ENCODE measurements around the gene FAM229A. TPM values are rescaled to one million over a fixed set of nuclear protein-coding genes. Genes with fewer than 3 reads are reported as not detected.

The FAM229A gene
- total and polyA plus RNA-seq, 2 of the 8 experiments (the other 6 are each of a cell fraction or from before 2014, with no cell fraction given): 4.1 to 4.2 TPM

DNA sequence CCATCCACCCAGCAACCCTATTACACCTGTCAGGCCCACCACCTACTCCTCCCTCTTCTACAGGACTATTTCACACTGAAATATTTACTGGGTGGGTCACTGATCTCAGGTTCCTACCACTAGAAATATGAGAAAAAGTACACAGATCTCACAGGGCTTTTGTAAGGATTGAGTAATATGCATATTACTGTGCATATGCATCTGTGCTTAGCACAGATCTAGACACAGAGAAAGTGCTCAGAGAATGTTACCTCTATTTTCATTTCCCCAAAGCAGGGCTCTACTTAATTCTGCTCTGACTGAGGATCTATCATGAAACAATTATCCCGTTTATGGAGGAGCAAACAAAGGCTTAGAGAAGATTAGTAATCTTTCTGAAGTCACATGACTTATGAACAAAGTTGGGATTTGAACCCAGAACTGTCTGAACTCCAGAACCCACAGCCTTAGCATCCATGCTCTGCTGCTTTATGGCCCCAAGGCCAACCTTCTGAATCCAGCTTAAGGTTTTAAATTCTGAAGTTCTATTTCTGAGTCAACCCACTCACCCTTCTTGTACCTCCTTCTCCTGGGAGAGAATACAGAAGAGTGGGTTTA, 11.8 kb upstream of the FAM229A start:
- Histone ChIP-seq H3K14ac (ENCODE audit: insufficient read length) (no peak overlapping the region), H3K23me2 (ENCODE audit: low read depth, low read length) (no peaks in the 10 kb centered on the region), H3K23ac (ENCODE audit: insufficient read length) (no peak overlapping the region), H4K8ac (ENCODE audit: extremely low read depth, insufficient read depth, low read length) (no peak overlapping the region), H3K9ac (replicated peaks in 1 of 4; ENCODE audit: extremely low read depth in 1 of 4, low read depth in 3 of 4, low read length in 3 of 4) (no peak overlapping the region), H3K18ac (ENCODE audit: extremely low read depth, low read length) (no peak overlapping the region), H2BK15ac (ENCODE audit: low read length) (no peak overlapping the region), H2AK5ac (ENCODE audit: low read depth, low read length) (no peak overlapping the region), H3K4me2 (ENCODE audit: insufficient read depth in 1 of 2, low read depth in 2 of 2, low read length in 2 of 2) (no peak overlapping the region), H3K4me3 (ENCODE audit: extremely low read depth in 1 of 4, insufficient read depth in 2 of 4, low read depth in 3 of 4, low read length in 4 of 4) (no peak overlapping the region), H3K27ac (ENCODE audit: low read depth, low read length) (no peak overlapping the region), H2BK120ac (replicated peaks; ENCODE audit: low read depth, low read length) (no peak overlapping the region), H3K36me3 (ENCODE audit: control insufficient read depth in 2 of 4, insufficient read depth in 4 of 4, low read length in 3 of 4) (peaks cover 20 to 67% (median 57%) of the 10 kb centered on the region in 4 experiments), H3K4me1 (replicated peaks in 1 of 4; ENCODE audit: control insufficient read depth in 3 of 4, insufficient read depth in 4 of 4, low read length in 3 of 4) (no peaks in the 10 kb centered on the region), H3K27me3 (replicated peaks in 1 of 4; ENCODE audit: control insufficient read depth in 3 of 4, extremely low read depth in 1 of 4, insufficient read depth in 3 of 4, low read length in 3 of 4) (no peaks in the 10 kb centered on the region), H4K20me1 (replicated peaks in 1 of 2; ENCODE audit: control insufficient read depth in 1 of 2, insufficient read depth in 2 of 2, low read length in 2 of 2) (peaks cover 2 to 3% of the 10 kb centered on the region in 2 experiments), H3K4ac (replicated peaks; ENCODE audit: insufficient read length, low read depth, low read length) (no peak overlapping the region), H2BK5ac (ENCODE audit: low read depth, low read length) (no peak overlapping the region), H3K79me2 (ENCODE audit: control insufficient read depth in 1 of 2, insufficient read depth in 2 of 2, low read length in 2 of 2) (no peaks in the 10 kb centered on the region), H2BK20ac (ENCODE audit: low read length) (no peak overlapping the region), H3K79me1 (ENCODE audit: low read depth, low read length) (no peaks in the 10 kb centered on the region), H2AFZ (ENCODE audit: low read length) (no peak overlapping the region), H4K91ac (replicated peaks; ENCODE audit: insufficient read length, low read length) (no peak overlapping the region), H2BK12ac (ENCODE audit: low read depth, low read length) (no peak overlapping the region), H4K5ac (ENCODE audit: insufficient read length, low read depth, low read length) (no peak overlapping the region), H3K9me3 (ENCODE audit: insufficient read depth in 2 of 2, low read depth in 1 of 2, low read length in 1 of 2) (no peaks in the 10 kb centered on the region), H3K56ac (replicated peaks; ENCODE audit: insufficient read length, low read depth, low read length) (no peak overlapping the region)
- no peak for DNase-seq (ENCODE audit: low read depth in 1 of 2, low spot score in 2 of 2)
- POLR2A ChIA-PET (ENCODE audit: partially characterized antibody): interaction anchor here (1.1 to 2.5 kb wide), 4 partner anchors 9 to 40 kb away, joined by 4 to 7 read pairs (median 4); partner anchors contain the start of gene BSDC1
- FAIRE-seq: no peak
- WGBS, 2 experiments (ENCODE audit: extremely low coverage in 1 of 2, insufficient coverage in 1 of 2, insufficient read length in 1 of 2, insufficient replicate concordance in 2 of 2, low coverage in 1 of 2, low lambda C conversion rate in 2 of 2, missing lambda C conversion rate in 1 of 2): 83% methylated on average over 1 of the region's 1 CpG; no CpG with 5 or more reads in 1 of the 2 experiments
- CTCF ChIA-PET (ENCODE audit: partially characterized antibody): interaction anchor here (1.4 kb wide), 1 partner anchor 24 kb away, joined by 3 read pairs; no protein-coding TSS in a partner anchor
- TF ChIP-seq GABPA (IDR thresholded peaks at IDR 0.05; ENCODE audit: borderline replicate concordance, insufficient read depth, low read length) (no peak), POU5F1 (IDR thresholded peaks at IDR 0.05; ENCODE audit: low read depth, low read length) (no peak), SAP30 (IDR thresholded peaks at IDR 0.05; ENCODE audit: insufficient read depth, insufficient replicate concordance, low read length) (no peak), CHD2 (IDR thresholded peaks at IDR 0.05; ENCODE audit: low read length) (no peak), RNF2 (IDR thresholded peaks at IDR 0.05; ENCODE audit: borderline replicate concordance, low read depth, low read length, missing control alignments, poor library complexity, severe bottlenecking) (no peak), SP4 (IDR thresholded peaks at IDR 0.05; ENCODE audit: low read length) (no peak), YY1 (IDR thresholded peaks at IDR 0.05; ENCODE audit: low read depth, low read length) (no peak), ASH2L (IDR thresholded peaks at IDR 0.05; ENCODE audit: low read length) (no peak), HDAC2 (IDR thresholded peaks at IDR 0.05; ENCODE audit: borderline replicate concordance in 1 of 2, low read depth in 2 of 2, low read length in 2 of 2) (no peak), SP2 (IDR thresholded peaks at IDR 0.05; ENCODE audit: low read length) (no peak), TAF7 (optimal IDR thresholded peaks at IDR 0.05; ENCODE audit: borderline replicate concordance, low read depth, low read length) (no peak)
- TF ChIP-seq, protein P1, sequence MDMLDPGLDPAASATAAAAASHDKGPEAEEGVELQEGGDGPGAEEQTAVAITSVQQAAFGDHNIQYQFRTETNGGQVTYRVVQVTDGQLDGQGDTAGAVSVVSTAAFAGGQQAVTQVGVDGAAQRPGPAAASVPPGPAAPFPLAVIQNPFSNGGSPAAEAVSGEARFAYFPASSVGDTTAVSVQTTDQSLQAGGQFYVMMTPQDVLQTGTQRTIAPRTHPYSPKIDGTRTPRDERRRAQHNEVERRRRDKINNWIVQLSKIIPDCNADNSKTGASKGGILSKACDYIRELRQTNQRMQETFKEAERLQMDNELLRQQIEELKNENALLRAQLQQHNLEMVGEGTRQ (IDR thresholded peaks at IDR 0.05; ENCODE audit: low read length): no peak
